Erythroblast (primary cell): ENCODE measurements around the gene CHST10.
"Not testable (repeated sequence)": the region's sequence is repeated elsewhere in the genome, so short reads cannot be mapped to it uniquely, and the experiment has no call there.

Experiments
- GATA1 ChIP-seq: IDR thresholded peaks from 2 replicates; pipeline ENCODE4 v1.6.1; 2011; ENCODE audit warnings: low read depth, mild to moderate bottlenecking, control low read depth, low read length, moderate library complexity
- POLR2A ChIP-seq: IDR thresholded peaks from 2 replicates; pipeline ENCODE4 v1.6.1; 2011; ENCODE audit warnings: mild to moderate bottlenecking, low read length

DNA sequence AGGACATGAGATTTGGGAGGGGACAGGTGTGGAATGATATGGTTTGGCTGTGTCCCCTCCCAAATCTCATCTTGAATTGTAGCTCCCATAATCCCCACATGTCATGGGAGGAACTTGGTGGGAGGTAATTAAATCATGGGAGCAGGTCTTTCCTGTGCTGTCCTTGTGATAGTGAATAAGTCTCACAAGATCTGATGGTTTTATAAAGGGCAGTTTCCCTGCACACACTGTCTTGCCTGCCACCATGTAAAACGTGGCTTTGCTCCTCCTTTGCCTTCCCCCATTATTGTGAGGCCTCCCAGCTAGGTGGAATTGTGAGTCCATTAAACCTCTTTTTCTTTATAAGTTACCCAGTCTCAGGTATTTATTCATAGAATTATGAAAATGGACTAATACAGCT, 72.3 kb downstream of the CHST10 start:
- TF ChIP-seq POLR2A, GATA1: not testable (repeated sequence)
